Measurements from ENCODE around the gene GPR142. TPM values are rescaled to one million over a fixed set of nuclear protein-coding genes. Genes with fewer than 3 reads are reported as not detected.

The GPR142 gene
- total and polyA plus RNA-seq, 2 of the 13 experiments (the other 11 are each of a cell fraction or from before 2014, with no cell fraction given) = not detected

DNA sequence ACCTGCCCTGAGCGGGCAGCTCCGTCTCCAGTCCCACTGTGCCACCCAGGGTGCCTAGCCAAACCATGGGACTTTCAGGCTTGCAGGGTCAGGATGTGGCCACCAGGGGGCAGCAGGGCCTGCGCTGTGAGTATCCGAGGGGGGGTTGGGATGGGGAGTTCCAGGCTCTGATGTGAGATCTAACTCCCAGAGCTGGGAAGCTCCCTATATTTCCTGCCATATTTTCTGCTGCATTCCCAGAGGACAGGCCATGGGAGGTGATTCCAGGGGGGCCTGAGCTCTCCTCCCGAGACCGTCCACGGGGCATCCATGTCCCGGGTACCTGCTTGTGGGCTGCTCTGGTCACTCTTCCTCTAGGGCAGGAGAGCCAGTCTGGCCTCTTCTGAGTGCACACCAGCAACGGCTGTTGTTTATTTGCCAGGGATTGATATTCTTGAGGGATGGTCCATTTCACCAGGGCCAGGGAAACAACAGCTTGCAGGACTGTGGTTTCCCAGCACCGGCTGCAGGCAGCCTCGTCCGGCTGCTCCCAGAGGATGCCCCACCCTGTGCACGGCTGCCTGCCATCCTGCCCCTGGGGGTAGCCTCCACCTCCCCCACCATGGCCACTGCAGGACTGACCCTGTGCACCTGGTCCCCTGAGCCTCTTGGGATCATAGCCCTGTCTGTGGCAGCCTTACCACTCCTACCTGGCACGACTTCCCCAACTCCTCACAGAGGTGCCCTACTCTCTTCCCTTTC lies 1.2 kb downstream of the GPR142 start (continued):
- TF ChIP-seq POLR2AphosphoS5 (IDR thresholded peaks at IDR 0.05; ENCODE audit: low read depth, low read length) (no peak), ZNF350 (CRISPR knock-in tag; IDR thresholded peaks at IDR 0.05; ENCODE audit: borderline replicate concordance, low read depth) (peak; percentile 42; the same call in 1 of the 2 replicates), SAFB2 (CRISPR knock-in tag; IDR thresholded peaks at IDR 0.05; ENCODE audit: borderline replicate concordance, low read depth) (0 out of 2 replicates have a peak, but pooled peaks have one; percentile 7), MBD4 (IDR thresholded peaks at IDR 0.05; ENCODE audit: borderline replicate concordance, low read length) (no peak), ZNF292 (CRISPR knock-in tag; IDR thresholded peaks at IDR 0.05; ENCODE audit: borderline replicate concordance, low read depth) (no peak), ZBTB21 (CRISPR knock-in tag; IDR thresholded peaks at IDR 0.05) (no peak), ZNF839 (CRISPR knock-in tag; IDR thresholded peaks at IDR 0.05; ENCODE audit: borderline replicate concordance) (peak; percentile 86; the same call in 1 of the 2 replicates), HNRNPL (IDR thresholded peaks at IDR 0.05; ENCODE audit: low read depth, low read length) (peak; percentile 59; the same call in 1 of the 2 replicates), ZKSCAN5 (CRISPR knock-in tag; IDR thresholded peaks at IDR 0.05) (no peak), NCOA1 (CRISPR knock-in tag; IDR thresholded peaks at IDR 0.05) (no peak), ZNF225 (CRISPR knock-in tag; IDR thresholded peaks at IDR 0.05) (no peak), PCBP1 (IDR thresholded peaks at IDR 0.05; ENCODE audit: borderline replicate concordance, low read depth, low read length) (0 out of 2 replicates have a peak, but pooled peaks have one; percentile 10), ERF (CRISPR knock-in tag; IDR thresholded peaks at IDR 0.05) (0 out of 2 replicates have a peak, but pooled peaks have one; percentile 13), HNF4G (IDR thresholded peaks at IDR 0.05; ENCODE audit: borderline replicate concordance, low read depth, low read length) (no peak), HNF4G (CRISPR knock-in tag; IDR thresholded peaks at IDR 0.05; ENCODE audit: borderline replicate concordance, low read depth) (peak; percentile 56; the same call in 1 of the 2 replicates), CC2D1A (CRISPR knock-in tag; IDR thresholded peaks at IDR 0.05) (no peak)
- TF ChIP-seq, protein P1, sequence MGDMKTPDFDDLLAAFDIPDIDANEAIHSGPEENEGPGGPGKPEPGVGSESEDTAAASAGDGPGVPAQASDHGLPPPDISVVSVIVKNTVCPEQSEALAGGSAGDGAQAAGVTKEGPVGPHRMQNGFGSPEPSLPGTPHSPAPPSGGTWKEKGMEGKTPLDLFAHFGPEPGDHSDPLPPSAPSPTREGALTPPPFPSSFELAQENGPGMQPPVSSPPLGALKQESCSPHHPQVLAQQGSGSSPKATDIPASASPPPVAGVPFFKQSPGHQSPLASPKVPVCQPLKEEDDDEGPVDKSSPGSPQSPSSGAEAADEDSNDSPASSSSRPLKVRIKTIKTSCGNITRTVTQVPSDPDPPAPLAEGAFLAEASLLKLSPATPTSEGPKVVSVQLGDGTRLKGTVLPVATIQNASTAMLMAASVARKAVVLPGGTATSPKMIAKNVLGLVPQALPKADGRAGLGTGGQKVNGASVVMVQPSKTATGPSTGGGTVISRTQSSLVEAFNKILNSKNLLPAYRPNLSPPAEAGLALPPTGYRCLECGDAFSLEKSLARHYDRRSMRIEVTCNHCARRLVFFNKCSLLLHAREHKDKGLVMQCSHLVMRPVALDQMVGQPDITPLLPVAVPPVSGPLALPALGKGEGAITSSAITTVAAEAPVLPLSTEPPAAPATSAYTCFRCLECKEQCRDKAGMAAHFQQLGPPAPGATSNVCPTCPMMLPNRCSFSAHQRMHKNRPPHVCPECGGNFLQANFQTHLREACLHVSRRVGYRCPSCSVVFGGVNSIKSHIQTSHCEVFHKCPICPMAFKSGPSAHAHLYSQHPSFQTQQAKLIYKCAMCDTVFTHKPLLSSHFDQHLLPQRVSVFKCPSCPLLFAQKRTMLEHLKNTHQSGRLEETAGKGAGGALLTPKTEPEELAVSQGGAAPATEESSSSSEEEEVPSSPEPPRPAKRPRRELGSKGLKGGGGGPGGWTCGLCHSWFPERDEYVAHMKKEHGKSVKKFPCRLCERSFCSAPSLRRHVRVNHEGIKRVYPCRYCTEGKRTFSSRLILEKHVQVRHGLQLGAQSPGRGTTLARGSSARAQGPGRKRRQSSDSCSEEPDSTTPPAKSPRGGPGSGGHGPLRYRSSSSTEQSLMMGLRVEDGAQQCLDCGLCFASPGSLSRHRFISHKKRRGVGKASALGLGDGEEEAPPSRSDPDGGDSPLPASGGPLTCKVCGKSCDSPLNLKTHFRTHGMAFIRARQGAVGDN (CRISPR knock-in tag; IDR thresholded peaks at IDR 0.05) = peak; percentile 39
- TF ChIP-seq, protein P2, sequence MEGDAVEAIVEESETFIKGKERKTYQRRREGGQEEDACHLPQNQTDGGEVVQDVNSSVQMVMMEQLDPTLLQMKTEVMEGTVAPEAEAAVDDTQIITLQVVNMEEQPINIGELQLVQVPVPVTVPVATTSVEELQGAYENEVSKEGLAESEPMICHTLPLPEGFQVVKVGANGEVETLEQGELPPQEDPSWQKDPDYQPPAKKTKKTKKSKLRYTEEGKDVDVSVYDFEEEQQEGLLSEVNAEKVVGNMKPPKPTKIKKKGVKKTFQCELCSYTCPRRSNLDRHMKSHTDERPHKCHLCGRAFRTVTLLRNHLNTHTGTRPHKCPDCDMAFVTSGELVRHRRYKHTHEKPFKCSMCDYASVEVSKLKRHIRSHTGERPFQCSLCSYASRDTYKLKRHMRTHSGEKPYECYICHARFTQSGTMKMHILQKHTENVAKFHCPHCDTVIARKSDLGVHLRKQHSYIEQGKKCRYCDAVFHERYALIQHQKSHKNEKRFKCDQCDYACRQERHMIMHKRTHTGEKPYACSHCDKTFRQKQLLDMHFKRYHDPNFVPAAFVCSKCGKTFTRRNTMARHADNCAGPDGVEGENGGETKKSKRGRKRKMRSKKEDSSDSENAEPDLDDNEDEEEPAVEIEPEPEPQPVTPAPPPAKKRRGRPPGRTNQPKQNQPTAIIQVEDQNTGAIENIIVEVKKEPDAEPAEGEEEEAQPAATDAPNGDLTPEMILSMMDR (CRISPR knock-in tag; IDR thresholded peaks at IDR 0.05) = peak; percentile 93
- TF ChIP-seq, protein P3, sequence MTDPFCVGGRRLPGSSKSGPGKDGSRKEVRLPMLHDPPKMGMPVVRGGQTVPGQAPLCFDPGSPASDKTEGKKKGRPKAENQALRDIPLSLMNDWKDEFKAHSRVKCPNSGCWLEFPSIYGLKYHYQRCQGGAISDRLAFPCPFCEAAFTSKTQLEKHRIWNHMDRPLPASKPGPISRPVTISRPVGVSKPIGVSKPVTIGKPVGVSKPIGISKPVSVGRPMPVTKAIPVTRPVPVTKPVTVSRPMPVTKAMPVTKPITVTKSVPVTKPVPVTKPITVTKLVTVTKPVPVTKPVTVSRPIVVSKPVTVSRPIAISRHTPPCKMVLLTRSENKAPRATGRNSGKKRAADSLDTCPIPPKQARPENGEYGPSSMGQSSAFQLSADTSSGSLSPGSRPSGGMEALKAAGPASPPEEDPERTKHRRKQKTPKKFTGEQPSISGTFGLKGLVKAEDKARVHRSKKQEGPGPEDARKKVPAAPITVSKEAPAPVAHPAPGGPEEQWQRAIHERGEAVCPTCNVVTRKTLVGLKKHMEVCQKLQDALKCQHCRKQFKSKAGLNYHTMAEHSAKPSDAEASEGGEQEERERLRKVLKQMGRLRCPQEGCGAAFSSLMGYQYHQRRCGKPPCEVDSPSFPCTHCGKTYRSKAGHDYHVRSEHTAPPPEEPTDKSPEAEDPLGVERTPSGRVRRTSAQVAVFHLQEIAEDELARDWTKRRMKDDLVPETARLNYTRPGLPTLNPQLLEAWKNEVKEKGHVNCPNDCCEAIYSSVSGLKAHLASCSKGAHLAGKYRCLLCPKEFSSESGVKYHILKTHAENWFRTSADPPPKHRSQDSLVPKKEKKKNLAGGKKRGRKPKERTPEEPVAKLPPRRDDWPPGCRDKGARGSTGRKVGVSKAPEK (CRISPR knock-in tag; IDR thresholded peaks at IDR 0.05; ENCODE audit: borderline replicate concordance) = no peak
- TF ChIP-seq, protein P4, sequence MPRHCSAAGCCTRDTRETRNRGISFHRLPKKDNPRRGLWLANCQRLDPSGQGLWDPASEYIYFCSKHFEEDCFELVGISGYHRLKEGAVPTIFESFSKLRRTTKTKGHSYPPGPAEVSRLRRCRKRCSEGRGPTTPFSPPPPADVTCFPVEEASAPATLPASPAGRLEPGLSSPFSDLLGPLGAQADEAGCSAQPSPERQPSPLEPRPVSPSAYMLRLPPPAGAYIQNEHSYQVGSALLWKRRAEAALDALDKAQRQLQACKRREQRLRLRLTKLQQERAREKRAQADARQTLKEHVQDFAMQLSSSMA (CRISPR knock-in tag; IDR thresholded peaks at IDR 0.05) = no peak

Measured in HepG2 (cell line).